HG02759 (cell line): ENCODE results near the gene PTPRC.
A peak's percentile ranks its signal among the peaks of the same experiment; 100 is the strongest.

Experiments used
- ATAC-seq: cut with Tn5 transposase; IDR thresholded peaks from one replicate; pipeline ENCODE4 v1.9.1; 2021; ENCODE audit warnings: mild to moderate bottlenecking, moderate library complexity; ENCODE audit not compliant: unreplicated experiment

The PTPRC gene

DNA sequence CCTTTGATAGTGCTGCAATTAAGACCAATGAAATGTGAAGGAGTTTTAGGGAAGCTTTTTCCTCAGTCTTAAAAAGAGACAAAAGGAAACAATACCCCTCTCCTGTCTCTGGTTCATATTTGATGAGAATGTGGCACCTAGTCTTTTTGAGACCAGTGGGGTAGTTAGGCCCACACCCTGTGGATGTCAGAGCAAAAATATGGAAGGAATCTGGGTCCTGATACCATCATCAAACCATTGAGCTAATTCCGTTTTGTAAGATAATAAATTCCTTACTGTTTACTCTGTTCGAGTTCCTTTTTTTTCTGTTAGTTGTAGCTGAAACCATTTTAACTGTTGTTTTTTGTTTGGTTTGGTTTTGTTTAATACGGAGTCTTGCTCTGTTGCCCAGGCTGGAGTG, 33.3 kb downstream of the PTPRC start:
- ATAC-seq, result no peak

DNA sequence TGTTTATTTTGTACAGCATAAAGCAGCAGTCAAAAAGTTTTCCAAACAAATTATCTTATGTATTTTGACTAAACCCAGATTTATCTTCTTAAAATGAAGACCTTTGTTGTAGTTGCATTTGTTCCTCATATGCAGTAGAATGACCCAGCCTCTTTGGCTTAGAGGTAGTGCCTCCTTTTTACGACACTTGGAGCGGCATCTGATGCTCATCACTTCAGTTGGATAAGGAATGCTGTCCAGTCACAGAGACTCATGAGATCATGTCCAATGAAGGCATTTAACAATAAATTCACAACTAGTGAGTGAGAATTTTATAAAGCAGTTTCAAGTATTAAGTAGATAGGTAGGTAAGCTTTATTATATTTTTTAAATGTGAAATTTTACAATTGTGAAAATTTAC, 35.2 kb downstream of the PTPRC start:
- ATAC-seq, result no peak

DNA sequence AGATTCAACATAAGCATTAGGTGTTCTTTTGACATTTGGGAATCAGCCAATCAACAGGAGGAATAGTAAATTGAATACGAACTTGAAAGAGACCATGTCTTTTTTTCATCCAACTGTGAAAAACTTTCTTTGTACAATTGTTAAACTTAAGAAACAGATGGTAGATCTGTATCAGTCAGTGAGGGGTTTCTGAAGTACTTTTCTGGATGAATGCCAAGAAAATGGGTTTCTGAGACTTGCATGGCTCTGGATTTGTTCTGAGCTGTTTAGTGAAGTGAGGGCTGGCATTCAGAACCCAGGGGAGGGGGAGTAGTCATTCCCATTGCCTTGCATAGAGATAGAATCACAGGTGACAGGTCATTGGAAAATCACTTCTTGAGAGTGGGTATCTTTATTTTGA, 37.4 kb downstream of the PTPRC start:
- ATAC-seq, result no peak

DNA sequence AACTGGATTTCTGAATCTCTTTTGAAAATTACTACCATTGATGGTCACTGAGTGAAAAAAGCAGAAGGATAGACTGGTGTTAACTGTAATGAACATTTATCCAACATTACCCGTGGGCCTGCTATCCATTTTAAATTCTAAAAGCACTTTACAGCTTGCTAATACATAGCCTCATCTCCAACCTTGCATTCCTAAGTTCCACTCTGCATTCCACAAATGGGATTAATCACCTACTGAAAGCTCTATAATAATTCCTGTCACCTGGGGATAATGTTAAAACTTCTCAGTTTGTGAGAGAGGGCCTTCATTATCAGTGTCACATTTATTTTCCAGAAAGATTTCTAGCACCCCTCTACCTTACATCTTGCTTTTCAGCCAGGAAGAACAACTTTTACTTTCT, 38.2 kb downstream of the PTPRC start:
- no peak for ATAC-seq

DNA sequence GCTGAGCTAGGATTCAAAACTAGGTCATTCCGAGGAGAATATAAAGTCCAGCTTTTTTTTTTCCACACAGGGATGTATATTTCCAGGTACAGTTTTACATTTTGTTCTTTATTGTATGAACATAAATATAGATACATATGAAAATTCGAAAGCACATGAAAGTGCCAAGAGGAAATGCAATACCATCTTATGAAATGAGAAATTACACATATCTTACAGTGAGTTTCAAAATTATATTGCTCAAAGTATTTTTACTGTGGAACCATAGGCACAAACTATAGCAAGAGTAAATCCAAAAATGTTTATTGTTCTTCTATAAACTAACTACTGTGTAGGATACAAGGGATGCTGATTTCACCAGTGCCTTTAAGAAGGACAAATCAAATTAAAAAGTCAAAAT, 39.0 kb downstream of the PTPRC start:
- ATAC-seq, result no peak

DNA sequence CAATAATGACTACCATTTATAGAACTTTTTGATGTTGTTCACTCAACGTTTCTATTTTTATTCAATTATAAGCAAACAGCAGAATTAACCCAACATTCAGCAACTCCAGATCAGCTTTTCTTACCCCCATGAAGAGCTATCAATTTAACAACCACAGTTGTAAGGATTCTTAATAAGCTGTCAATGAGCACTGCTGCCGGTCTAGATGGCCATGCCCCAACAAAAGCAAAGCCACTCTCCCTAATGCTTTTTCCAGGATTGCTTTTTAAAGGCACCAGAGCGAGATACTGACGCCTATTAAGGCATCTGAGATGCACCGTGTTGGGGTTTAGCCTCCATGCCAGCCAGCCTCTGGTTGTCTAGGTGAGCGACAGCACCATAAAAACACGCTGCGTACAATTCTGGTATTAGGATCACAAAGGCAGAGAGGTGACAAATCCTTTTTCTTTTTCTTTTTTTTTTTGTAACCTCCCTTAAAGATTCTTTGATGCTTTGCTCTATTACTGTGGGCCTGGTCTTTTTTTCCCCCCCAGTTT, 39.5 kb downstream of the PTPRC start:
- ATAC-seq, result no peak

DNA sequence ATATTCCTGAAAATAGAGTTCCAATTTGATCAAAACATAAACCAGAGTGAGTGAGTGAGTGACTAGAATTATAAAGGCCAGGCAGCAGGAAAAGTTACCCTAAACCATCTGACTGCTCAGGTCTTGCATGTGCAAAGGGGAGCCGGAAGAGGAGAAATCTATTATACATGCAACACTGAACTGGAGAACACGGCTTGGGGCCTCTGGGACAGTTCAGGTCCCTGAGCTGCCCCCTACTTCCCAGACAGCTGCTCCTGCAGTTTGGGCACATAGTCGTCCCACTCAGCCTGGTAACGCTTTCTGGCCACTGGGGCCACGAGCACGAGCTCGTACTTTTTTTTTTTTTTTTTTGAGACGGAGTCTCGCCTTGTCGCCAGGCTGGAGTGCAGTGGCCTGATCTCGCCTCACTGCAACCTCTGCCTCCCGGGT, 40.1 kb downstream of the PTPRC start:
- peak; percentile 37 for ATAC-seq

DNA sequence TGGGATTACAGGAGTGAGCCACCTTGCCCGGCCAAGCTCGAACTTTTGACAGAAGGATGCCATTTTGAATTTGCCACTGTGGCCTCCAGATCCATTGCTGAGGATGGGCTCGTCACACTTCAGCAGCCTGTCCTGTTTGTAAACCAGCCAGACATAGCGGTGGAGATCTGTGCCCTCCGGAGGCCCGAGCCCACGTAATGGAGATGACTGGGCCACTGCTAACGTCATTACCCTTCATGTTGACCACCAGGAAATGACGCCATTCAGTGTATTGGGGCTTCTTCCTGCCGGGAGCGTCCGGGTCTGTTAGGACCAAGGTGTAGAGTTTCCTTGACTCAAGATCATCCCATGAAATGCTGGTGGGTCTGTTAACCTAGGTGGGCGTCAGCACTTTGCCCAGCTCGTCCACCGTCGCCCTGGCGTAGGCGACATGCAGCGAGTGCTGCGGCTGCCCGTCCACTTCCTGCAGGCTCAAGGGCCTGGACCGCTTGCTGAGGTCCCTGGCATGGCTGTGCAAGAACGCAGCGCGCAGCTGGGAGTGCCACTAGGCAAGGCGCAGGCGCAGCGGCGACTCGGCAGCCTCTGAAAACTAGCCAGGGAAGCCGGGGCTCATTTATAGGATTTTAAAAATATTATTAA, 40.8 kb downstream of the PTPRC start:
- no peak for ATAC-seq

DNA sequence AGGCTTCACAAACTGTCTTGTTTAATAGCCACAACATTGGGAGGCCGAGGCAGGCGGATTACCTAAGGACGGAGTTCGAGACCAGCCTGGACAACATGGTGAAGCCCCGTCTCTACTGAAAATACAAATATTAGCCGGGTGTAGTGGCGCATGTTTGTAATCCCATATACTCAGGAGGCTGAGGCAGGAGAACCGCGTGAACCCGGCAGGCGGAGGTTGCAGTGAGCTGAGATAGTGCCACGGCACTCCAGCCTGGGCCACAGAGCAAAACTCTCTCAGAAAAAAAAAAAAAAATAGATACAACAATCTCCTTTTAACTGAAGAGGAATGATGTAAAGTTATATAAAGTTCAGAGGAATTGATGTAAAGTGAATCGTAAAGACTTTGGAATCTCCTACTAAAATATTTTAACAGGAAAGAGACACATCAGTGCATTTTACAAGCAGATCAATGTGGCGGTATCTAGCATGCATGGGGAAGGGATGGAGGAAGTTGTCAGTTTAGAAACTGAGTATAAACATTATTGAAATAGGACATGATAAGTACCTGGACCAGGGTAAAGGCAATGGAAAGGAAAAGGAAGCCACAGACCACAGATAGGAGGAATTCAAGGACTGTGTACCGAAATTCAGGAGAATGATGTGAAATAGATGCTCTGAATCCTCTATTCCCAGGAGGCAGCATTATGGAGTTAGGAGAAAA, 41.5 kb downstream of the PTPRC start:
- ATAC-seq, result no peak

DNA sequence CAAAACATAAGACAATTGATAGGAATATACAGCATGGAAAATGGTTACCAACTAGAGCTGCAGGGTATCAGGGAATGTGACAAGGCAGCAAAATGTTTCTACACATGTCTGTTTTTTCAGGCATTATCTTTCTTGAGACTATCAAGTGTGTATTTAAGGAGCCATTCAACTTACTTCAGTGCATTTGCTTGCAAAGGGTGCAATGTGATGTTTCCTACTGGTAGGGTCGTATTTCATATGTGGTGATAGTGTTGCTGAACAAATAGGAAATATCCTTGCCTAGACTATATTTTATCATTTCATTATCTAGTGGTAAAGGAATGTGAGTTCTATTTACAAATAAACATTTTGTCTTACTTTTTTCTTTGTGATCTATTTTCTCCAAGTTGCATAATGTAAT, 42.4 kb downstream of the PTPRC start:
- ATAC-seq, result no peak

DNA sequence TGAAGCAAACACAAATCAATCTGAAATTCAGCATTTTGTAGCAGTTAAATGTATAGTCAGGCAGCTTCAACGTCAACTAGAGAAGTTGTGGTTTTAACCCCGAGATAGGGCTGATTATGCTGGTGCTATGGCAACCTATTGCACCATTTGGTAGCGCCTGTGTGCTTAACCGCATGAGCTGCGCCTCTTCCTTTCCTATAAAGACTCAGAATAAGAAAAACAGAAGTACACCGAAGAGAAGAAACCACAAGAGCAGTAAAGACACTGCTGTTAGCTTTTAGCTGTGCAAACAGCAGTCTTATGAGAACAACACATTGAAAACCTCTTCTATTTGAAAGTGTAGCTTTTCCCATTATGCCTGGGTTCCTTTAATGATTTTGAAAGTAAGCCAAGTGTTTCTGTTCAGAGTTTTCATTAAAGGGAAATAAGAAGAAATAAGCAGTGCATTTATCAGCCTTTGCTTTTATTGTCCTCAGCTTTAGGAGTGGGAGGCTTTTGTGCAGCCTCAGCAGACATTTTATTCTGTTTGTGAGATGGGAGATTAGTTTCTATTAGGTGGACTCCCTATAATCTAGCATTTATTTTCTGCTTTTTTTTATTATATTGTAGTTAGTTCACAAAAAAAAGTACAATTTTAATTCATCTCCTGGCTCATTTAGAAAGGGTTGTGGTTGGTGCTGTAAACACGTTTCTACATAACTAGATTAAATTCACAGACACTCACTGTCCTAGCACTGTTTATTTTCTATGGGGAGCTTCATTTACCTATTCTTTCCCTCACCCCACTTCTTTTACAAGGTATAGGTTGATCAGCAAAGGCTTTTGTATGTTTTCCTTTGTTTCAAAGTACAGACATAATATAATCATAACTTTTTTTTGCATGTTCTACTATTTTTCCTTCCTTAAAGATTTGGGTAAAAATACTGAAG, 43.3 kb downstream of the PTPRC start:
- ATAC-seq, result peak; percentile 97

DNA sequence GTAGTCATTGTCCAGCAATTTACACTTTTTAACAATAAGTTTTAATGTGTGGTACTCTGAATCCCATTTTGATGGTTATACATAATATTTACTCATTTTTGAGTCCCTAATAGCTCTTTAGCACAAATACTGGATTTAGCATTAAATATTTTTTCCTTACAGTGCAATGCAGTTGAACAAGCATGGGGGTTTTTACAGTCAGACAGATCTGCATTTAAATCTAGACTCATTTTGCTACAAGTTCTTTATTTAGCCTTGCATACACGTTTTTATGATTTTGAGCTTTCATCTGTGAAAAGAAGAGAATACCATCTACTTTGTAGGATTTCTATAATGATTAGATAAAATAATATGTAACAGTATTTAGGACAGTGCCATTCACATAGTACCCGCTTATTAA, 44.0 kb downstream of the PTPRC start:
- ATAC-seq, result no peak

DNA sequence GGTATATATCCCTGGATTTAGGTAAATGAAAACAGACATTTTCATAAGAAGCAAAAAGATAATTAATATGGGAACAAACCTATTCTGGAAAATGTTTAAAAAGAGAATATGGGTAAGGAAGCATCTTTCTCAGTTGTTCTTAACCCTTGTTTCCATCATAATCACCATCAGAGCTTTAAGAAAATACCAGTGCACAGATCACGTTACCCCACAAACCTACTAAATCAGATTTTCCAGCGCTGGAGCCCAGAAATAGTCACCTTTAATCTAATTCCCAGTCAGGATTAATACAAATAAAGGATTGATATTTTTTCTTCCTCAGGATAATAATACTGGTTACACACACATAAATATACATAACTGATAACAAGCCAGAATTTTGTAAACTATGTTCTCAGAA, 44.6 kb downstream of the PTPRC start:
- ATAC-seq, result no peak

DNA sequence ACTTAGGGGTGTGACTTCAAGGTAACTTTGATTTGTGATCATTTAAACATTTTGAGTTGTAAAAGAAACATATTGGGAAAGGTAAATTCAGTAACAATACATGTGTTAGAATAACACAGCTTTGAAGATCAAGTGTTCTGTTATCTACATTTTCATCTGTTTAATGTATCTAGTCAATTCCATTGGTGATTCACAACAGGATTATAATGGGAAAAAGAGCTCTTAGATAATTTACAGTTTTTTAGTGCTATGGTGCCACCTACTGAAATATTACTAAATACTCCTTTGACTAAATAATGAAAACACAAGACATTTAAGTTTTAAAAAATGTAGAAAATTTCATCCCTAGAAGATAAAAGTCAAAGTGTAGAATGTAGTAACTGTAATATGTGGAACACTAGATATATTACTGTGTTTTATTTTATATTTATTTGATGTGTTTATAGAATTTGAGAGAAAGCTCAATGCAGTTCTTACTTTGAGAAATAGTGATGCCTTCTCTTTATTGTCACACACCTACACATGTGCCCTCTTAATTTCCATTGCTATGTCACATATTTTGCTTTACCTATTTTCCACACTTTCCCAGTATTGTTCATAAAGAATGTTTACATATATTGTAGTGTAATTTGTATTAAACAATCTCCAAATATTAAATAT, 47.4 kb downstream of the PTPRC start:
- no peak for ATAC-seq

DNA sequence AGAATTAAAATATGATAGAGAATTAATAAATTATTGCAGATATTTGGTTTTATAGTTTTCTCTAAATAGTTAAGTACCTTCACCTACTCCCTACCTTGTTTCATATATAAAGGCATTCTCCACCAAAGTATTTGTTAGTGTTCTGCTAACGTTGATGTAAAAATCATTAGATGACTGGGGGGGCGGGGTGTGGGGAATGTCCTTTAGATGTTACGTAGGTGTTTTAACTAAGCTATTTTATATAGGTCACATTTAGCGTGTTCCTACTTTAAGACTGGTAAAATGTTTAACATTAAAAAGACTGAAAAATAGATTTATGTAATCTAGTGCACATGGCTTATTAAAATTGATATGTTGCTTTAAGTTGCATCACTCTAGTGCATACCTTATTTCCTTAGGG, 48.6 kb downstream of the PTPRC start:
- ATAC-seq, result no peak

DNA sequence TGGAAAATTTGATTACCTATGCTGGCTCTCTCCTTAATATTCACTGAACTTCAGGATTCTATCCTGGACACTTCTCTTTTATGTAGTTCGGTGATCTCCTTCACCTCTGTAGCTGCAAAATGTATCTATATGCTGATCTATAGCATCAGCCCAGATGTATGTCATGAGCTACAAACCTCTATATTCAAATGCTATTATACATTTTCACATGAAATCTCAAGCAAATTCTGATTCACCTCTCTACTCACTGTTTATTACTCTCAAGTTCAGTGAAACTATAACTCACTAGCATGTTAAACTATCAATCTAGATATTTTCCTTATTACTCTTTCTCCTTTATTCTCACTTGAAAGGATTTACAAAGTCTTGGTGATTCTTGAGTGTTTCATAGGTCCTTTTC, 52.2 kb downstream of the PTPRC start:
- ATAC-seq, result no peak

DNA sequence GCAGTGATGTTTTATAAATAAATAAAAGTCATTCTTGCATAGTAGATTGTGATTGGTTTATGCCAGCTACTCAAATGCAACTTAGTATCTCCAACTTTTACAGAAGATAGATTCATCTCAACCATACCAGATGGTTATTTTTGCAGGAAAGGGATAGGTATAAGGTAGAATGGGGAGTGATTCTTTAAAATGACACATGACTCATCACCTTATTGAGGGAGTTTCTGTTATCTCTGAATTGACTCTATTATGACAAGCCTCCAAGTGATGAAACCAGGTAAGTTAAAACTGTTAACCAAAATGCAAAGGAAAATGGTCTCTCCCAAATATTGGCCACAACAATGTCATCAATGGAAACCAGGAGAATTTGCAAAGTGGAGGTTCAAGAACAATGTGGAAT, 54.5 kb downstream of the PTPRC start:
- no peak for ATAC-seq

DNA sequence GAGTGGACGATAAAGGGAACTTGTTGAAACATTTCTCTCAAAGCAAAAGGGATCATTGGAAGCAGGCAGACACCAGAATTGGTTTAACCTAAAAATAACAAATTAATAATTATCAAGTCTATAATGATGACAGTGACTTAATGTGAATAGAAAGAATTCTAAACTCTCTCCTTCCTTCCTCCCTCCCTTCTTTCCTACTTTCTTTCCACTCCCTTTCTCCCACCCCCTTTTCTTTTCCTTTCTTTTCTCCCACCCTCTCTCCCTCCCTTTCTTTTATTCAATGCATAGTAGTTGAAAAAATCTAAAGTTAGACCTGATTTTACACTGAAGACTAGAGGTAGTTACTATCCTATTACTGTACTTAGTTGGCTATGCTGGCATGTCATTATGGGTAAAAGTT, 55.7 kb downstream of the PTPRC start:
- ATAC-seq, result no peak

DNA sequence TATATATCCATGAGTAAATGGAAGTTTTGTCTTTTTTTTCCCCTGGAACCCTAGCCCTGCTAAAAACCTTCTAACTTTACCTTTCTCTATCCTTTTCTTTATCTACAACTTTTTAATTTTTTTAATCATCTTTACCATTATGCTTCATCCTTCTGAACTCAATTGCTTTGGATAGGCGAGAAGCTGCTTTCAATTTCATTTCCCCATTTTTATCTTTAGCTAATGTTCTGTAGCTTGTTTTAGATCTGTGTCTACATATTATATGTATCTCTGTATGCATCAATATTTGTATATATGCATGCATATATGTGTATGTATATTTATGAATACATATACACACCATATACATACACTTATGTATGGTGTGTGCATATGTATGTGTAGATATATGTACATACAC, 57.4 kb downstream of the PTPRC start:
- ATAC-seq, result peak; percentile 64

DNA sequence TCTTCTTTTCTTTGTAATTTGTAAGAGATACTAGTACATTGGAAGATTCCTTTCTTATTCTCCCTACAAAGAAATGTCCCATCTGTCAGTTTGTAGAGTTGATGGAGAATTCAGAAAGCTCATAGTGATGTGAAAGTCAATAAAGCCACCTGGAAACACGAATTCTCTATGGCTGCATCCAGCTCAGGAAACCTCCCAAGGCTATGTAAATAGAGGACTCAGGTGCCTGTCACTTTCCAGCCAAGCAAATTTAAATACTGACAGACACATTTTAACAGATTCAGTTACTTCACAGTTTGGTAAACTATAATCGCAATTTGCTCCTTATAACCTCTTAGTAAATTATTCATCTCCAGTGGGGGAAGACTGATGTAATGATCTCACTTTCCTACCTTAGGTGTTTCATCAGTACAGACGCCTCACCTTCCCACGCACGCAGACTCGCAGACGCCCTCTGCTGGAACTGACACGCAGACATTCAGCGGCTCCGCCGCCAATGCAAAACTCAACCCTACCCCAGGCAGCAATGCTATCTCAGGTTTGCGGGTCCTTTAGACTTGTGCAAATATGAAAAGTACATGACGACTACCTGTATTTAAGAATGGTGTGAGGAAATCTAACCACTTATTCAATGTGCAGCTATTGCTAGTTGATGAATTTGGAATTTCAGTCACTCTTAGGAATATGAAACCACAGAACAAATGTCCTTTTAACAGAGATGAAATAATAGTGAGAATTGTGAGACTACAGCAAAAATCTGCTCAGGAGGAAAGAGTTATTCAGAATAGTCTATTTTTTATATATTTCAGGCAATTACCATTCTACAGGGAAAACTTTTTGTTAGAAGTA, 60.6 kb downstream of the PTPRC start:
- no peak for ATAC-seq
